Left cardiac atrium (tissue), 4 donors: Measurements from ENCODE around the gene RXRA. TPM values are rescaled to one million over a fixed set of nuclear protein-coding genes. Genes with fewer than 3 reads are reported as not detected.

ENCODE experiments used
- ATAC-seq, 2 donors: fragments of 200-7000 bp; cut with Tn5 transposase; one replicate each; pipeline ENCODE4 v1.9.1; 2020; ENCODE audit warnings: mild to moderate bottlenecking in 2 of 2, moderate library complexity in 2 of 2
- DNase-seq: peaks from one replicate; pipeline ENCODE4 v3.0.0-alpha.2; 2020
- intact Hi-C, 2 donors: fragments of 100-400 bp; cut with DNase I; formaldehyde crosslinking; loops; one replicate each; pipeline versions ENCODE4 v1.14.1 to v1.15.1; 2022 to 2023
- microRNA-seq, 2 donors: library from miRNA; unstranded; fragments of <30 nt; microRNA quantifications; one replicate each; pipeline ENCODE4 v1.2.0, GENCODE V29; 2020
- total RNA-seq, 2 donors: library from RNA; stranded (reverse); fragmentation: NEBNext Ultra II Directional; extraction: Animal tissue kit (Norgen Biotek cat#: 25700); gene quantifications; one replicate each; pipeline ENCODE4 v1.2.1, GENCODE V29; 2021
- donor health status: DM: no; HTN: yes; CAD: no.
- donor health status: DM: no; HTN: yes; CAD: no; lungs with severe emphysema.
- donor health status: DM: yes; HTN: yes; CAD: no.
- donor health status: Dilated cardiomyopathy.

Gene RXRA
- total RNA-seq, 2 donors from 2014 or later: 41.6 to 67.7 TPM

- intact Hi-C loops: no loop called here
- DNase-seq (peak; percentile 85), ATAC-seq (peak; percentile 66 to 75)
Observed at GRCh38 chr9:134475011-134475790, 148.9 kb downstream of the RXRA start.

GRCh38 chr9:134476272-134476941 lies 150.2 kb downstream of the RXRA start:
- DNase-seq (no peak), ATAC-seq (no peak)
- intact Hi-C loops: no loop called here

DNA sequence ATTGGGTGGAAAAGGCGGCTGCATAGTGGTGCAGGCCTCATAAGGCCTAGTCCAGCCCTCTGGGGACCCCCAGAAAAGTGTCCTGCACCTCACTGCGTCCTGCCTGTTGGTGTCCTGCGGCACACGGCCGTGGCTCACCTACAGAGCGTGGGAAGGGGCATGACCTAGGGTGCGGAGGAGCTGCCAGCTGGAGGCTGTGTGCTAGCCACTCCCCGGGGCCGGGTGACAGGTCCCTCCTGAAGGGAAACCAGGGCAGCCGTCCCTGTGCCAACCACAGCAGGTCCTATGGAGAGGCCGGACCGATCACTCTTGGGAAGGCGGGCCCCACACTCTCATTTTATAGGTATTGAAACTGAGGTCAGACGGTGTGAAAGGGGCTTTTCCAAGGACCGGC lies 150.7 kb downstream of the RXRA start:
- DNase-seq (no peak), ATAC-seq (no peak)
- intact Hi-C loops: no loop called here

DNA sequence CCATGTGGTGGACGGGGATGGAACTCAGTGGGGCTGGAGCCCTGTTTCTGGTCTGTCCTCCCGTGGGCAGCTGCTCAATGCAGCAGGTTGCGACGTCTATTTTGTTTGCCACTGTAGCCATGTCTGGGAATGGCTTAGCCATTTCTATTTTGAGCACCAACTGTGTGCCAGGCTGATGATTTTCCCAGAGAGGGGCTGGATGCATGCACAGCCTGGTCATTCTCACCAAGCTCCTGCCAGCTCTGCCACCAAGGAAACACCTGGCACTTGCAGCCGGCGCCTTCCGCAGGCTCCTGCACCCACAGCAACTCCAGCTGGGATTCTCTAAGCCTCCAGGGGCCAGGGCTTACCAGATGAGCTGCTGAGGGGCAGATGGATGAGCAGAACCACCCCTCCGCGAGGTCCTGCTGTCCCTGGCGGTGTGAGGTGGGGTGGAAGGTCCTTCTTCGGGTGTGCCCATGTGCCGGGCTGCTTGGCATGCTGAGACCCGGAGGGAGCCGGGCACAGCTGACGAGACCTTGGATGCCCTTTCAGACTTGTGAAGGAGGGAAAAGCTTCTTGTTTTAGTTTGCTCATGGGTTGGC lies 151.2 kb downstream of the RXRA start:
- no peak for DNase-seq
- intact Hi-C loops: no loop called here
- ATAC-seq: no peak

DNA sequence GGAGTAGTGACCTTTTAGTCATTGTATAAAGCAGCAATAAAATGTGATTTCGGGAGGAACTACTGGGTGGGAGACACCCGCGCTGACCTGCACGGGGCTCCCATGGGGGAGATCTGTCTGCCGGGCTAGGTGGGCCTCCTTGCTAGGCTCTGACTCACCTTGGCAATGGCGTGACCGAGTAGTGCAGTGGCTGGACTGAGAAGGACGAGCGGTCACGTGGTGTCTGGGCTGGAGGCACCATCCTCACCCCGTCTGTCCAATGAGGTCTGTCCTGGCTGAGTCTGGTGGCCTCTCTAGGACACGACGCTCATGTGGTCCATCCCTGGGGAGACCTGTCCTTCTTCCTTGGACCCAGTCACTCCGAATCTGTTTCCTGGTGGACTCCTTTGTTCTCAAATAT lies 151.7 kb downstream of the RXRA start:
- no peak for DNase-seq
- intact Hi-C loops: no loop called here
- ATAC-seq: no peak

GRCh38 chr9:134481762-134482161 lies 155.5 kb downstream of the RXRA start:
- intact Hi-C loops: no loop called here
- no peak for ATAC-seq
- DNase-seq: peak; percentile 5

DNA sequence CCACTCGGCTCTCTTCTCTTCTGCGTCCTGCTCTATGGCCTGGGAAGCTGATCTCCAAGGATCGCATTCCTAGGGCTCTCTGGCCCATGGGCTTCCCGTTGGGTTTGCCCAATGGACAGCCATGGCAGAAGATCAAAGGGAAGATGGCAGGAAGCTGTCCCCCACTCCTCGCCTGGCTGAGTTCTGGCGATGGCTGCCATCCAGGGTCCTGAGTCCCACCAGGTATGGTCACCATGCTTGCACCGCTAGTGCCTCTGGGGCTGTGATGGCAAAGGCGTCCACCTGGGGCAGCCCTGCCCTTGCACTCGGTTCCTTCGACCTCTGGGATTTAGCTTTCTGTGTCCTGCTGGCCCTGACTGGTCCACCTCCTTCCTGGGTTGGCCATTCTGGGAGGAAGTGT lies 156.0 kb downstream of the RXRA start:
- no peak for ATAC-seq
- DNase-seq: peak; percentile 17
- intact Hi-C loops: no loop called here

DNA sequence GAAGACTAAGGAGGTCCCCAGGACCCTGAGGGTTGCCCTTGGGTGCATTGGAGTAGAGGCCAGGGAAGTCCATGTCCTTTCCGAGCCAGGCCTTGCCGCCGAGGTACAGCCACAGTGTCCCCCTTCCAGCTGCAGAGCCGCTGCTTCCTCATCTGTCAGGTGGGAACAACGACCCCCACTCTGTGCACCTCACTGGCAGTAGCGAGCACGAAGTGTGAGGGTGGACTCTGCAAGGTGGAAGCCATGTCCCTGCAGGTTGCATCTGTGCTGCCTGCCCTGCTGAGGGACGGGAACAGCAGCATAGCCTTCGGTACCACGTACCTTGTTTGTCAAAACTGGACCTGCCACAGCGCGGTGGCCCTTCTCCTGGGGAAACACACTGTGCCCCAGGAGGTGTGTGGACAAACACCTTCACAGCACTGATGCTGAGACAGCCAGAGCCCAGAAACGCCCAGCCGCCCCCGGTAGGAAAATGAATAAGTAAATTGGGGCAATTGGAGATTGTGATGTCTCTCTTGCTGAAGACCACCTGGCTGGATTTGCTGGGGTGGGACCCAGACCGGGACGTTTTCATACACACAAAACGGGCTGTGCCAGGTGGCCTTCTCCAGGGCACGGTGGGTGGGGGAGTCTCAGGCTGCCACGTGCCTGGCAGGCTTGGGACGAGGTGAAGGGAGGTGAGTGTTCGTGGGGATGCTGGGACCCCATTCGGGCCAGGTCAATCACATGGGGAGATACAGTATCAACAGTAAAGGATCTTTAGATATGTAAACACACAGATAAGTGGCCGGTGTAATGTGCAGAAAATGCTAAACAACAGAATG lies 157.3 kb downstream of the RXRA start:
- DNase-seq: peak; percentile 8
- ATAC-seq: no peak
- intact Hi-C loops: no loop called here

DNA sequence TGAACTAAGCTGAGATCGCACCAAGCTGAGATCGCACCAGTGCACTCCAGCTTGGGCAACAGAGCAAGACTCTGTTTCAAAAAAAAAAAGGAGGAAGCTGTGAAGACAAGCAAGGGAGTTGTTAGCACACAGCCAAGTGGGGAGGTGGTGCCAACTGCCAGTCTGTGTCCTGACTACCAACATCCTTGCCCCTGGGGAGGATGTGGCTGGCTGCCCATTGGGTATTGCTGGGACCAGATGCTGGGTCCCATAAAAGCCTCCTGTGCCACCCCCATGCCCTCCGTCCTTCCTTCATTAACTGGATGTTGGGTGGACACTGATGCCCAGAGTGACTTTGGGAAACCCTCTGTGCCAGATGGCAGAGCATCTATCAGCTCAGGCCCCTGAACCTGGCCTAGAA lies 158.2 kb downstream of the RXRA start:
- DNase-seq: peak; percentile 14
- ATAC-seq: no peak
- intact Hi-C loops: no loop called here

GRCh38 chr9:134485653-134486052 lies 159.4 kb downstream of the RXRA start:
- intact Hi-C loops: no loop called here
- no peak for DNase-seq
- ATAC-seq: no peak

- DNase-seq: peak; percentile 9
- intact Hi-C loops: no loop called here
- no peak for ATAC-seq
Observed at GRCh38 chr9:134486143-134486591, 159.9 kb downstream of the RXRA start.

DNA sequence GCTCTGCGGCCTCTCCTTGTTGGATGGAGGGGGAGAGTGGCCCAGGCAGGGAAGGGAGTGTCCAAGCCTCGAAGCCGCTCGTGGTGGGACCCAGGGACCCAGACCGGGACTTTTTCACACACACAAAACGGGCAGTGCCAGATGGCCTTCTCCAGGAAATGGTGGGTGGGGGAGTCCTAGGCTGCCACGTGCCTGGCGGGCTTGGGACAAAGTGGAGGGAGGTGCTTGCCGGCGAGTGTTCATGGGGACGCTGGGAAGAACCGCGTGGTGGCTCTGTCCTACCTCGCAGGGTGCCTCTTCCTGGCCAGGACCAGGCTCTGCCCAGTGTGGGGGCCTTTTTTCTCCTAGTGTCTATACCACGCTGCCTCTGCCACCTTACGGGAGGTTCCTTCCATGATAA lies 160.3 kb downstream of the RXRA start:
- no peak for DNase-seq
- ATAC-seq: no peak
- intact Hi-C loops: no loop called here

Small RNAs within 50 kb of the gene (microRNA-seq; reads per million reads assigned to microRNA genes)
- 0 to 0.27 reads per million in 2 donors for gene MIR4669

Other genes with a start within 250 kb of the RXRA start
- 10 to 100 TPM; 16.0 to 20.3 TPM for gene WDR5, start 190.4 kb upstream of the RXRA start, total RNA-seq
- 100 to 1,000 TPM; 307 to 456 TPM for gene RNU6ATAC, start 161.9 kb upstream of the RXRA start, total RNA-seq